Stomach (tissue), 4 donors: ENCODE measurements around the gene HSPA5.
"Not testable (repeated sequence)": the region's sequence is repeated elsewhere in the genome, so short reads cannot be mapped to it uniquely, and the experiment has no call there.

Experiments
- CTCF ChIP-seq, 7 experiments: fragments of 450-650 bp in 4 of 7; fragments of 200-600 bp in 3 of 7; sonication (generic) in 3 of 7; IDR thresholded peaks; one replicate each; pipeline ENCODE4 v1.5.1; 2016 to 2019; ENCODE audit warnings: antibody characterized with exemption in 7 of 7, control low read depth in 2 of 7, mild to moderate bottlenecking in 1 of 7
- POLR2A ChIP-seq, 4 donors: fragments of 450-650 bp; IDR thresholded peaks; one replicate each; pipeline ENCODE4 v1.6.1; 2016; ENCODE audit warnings: antibody characterized with exemption in 4 of 4, control low read depth in 2 of 4, mild to moderate bottlenecking in 1 of 4, moderate library complexity in 1 of 4

GRCh38 chr9:125194466-125194865 is 46.7 kb downstream of the HSPA5 start:
- TF ChIP-seq CTCF, POLR2A (IDR thresholded peaks at IDR 0.05): not testable (repeated sequence)
